Measurements from ENCODE around the gene GALNT11.

DNA sequence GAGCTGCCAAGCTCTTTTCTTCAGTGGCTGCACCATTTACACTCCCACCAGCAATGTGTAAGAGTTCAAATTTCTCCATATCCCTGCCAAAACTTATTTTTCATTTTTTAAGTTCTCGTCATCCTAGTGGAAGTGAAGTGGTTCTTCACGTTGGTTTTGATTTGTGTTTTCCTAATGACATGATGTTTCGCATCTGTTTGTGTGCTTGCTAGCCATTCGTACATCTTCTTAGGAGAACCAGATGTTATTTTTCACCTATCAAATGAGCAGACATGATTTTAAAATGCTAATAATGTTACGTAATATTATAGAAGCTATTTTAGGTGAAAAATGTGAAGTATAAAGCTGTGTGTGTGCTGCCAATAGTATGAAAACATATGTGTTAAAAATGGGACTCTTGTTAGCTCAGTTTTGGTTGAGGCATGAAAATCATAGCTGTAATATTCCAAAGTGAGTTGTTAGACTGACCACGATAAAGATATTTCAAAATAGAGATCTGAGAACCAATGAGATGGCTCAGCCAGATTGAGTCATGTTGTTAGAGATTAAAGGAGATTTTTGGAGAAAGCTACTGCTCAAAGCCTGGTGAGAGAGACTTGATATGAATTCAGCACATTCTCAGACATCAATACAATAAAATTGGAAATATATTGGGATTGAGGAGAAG is 25.9 kb upstream of the GALNT11 start:
- TF ChIP-seq, protein P1, sequence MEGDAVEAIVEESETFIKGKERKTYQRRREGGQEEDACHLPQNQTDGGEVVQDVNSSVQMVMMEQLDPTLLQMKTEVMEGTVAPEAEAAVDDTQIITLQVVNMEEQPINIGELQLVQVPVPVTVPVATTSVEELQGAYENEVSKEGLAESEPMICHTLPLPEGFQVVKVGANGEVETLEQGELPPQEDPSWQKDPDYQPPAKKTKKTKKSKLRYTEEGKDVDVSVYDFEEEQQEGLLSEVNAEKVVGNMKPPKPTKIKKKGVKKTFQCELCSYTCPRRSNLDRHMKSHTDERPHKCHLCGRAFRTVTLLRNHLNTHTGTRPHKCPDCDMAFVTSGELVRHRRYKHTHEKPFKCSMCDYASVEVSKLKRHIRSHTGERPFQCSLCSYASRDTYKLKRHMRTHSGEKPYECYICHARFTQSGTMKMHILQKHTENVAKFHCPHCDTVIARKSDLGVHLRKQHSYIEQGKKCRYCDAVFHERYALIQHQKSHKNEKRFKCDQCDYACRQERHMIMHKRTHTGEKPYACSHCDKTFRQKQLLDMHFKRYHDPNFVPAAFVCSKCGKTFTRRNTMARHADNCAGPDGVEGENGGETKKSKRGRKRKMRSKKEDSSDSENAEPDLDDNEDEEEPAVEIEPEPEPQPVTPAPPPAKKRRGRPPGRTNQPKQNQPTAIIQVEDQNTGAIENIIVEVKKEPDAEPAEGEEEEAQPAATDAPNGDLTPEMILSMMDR (IDR thresholded peaks at IDR 0.05; ENCODE audit: borderline replicate concordance, extremely low read depth, low read length, poor library complexity, severe bottlenecking): no peak
- TF ChIP-seq EZH2 (IDR thresholded peaks at IDR 0.05; ENCODE audit: borderline replicate concordance, low read depth, low read length, severe bottlenecking): no peak

Measured in DND-41 (cell line).